ENCODE data around the gene NEU1. TPM values are rescaled to one million over a fixed set of nuclear protein-coding genes. Genes with fewer than 3 reads are reported as not detected.

The NEU1 gene
- total and polyA plus RNA-seq, 2 of the 8 experiments (the other 6 are each of a cell fraction or from before 2014, with no cell fraction given): 41.2 to 72.1 TPM

DNA sequence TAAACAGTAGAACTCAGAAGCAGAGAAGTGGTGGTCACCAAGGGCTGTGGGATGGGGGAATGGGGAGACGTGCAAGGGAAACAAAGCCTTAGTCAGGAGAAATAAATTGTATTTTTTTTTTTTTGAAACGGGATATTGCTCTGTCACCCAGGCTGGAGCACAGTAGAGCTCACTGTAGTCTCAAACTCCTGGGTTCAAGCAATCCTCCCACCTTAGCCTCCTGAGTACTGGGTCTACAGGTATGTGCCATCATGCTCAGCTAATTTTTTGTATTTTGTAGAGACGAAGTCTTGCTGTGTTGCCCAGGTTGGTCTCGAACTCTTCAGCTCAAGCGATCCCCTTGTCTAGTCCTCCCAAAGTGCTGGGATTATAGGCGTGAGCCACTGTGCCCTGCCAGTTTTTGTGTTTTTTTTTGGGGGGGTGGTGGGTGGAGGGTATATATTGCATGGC, 31.7 kb downstream of the NEU1 start:
- H3K27me3 ChIP-seq (replicated peaks in 1 of 4; ENCODE audit: control insufficient read depth in 3 of 4, extremely low read depth in 1 of 4, insufficient read depth in 3 of 4, low read length in 3 of 4): no peaks in the 10 kb centered on the region
- H3K4me1 ChIP-seq (replicated peaks in 1 of 4; ENCODE audit: control insufficient read depth in 3 of 4, insufficient read depth in 4 of 4, low read length in 3 of 4): peaks cover 4 to 7% (median 4%) of the 10 kb centered on the region in 4 experiments; a peak in 6 of 7 replicates
- peak overlapping the region; percentile 60 to 91 (median 80) for H3K4me3 ChIP-seq (ENCODE audit: extremely low read depth in 1 of 4, insufficient read depth in 2 of 4, low read depth in 3 of 4, low read length in 4 of 4)
- no peak overlapping the region for H4K5ac ChIP-seq (ENCODE audit: insufficient read length, low read depth, low read length)
- H2BK120ac ChIP-seq (replicated peaks; ENCODE audit: low read depth, low read length): no peak overlapping the region
- peak overlapping the region; percentile 81 to 89 for H3K4me2 ChIP-seq (ENCODE audit: insufficient read depth in 1 of 2, low read depth in 2 of 2, low read length in 2 of 2)
- no peak overlapping the region for H3K23ac ChIP-seq (ENCODE audit: insufficient read length)
- 78% methylated on average over 6 of the region's 6 CpGs; no CpG with 5 or more reads in 1 of the 2 experiments for WGBS, 2 experiments (ENCODE audit: extremely low coverage in 1 of 2, insufficient coverage in 1 of 2, insufficient read length in 1 of 2, insufficient replicate concordance in 2 of 2, low coverage in 1 of 2, low lambda C conversion rate in 2 of 2, missing lambda C conversion rate in 1 of 2)
- peak overlapping the region in 1 of 4 experiments; percentile 69; a peak in 2 of 7 replicates for H3K9ac ChIP-seq (replicated peaks in 1 of 4; ENCODE audit: extremely low read depth in 1 of 4, low read depth in 3 of 4, low read length in 3 of 4)
- H2AK5ac ChIP-seq (ENCODE audit: low read depth, low read length): no peak overlapping the region
- H3K56ac ChIP-seq (replicated peaks; ENCODE audit: insufficient read length, low read depth, low read length): no peak overlapping the region
- H3K9me3 ChIP-seq (ENCODE audit: insufficient read depth in 2 of 2, low read depth in 1 of 2, low read length in 1 of 2): no peaks in the 10 kb centered on the region
- H2BK15ac ChIP-seq (ENCODE audit: low read length): no peak overlapping the region
- peaks cover 2% of the 10 kb centered on the region; the same call in 1 of the 2 replicates for H3K79me1 ChIP-seq (ENCODE audit: low read depth, low read length)
- FAIRE-seq (no peak), DNase-seq (ENCODE audit: low read depth in 1 of 2, low spot score in 2 of 2) (no peak)
- no peak overlapping the region for H2BK5ac ChIP-seq (ENCODE audit: low read depth, low read length)
- no peak overlapping the region for H4K8ac ChIP-seq (ENCODE audit: extremely low read depth, insufficient read depth, low read length)
- no peak overlapping the region for H2AFZ ChIP-seq (ENCODE audit: low read length)
- no peak overlapping the region for H2BK20ac ChIP-seq (ENCODE audit: low read length)
- H2BK12ac ChIP-seq (ENCODE audit: low read depth, low read length): no peak overlapping the region
- no peak overlapping the region for H3K4ac ChIP-seq (replicated peaks; ENCODE audit: insufficient read length, low read depth, low read length)
- ChIA-PET POLR2A (ENCODE audit: partially characterized antibody) (interaction anchor here (0.8 to 11.4 kb wide), 16 partner anchors 8 to 179 kb away, joined by 3 to 189 read pairs (median 4); partner anchors contain the start of genes BAG6, LSM2, LY6G5C and MPIG6B), CTCF (ENCODE audit: partially characterized antibody) (interaction anchor here (0.8 to 3.5 kb wide), 31 partner anchors 10 to 152 kb away, joined by 3 to 27 read pairs (median 6); partner anchors contain the start of genes LSM2, LY6G5C and MPIG6B)
- H3K27ac ChIP-seq (ENCODE audit: low read depth, low read length): no peak overlapping the region
- H4K20me1 ChIP-seq (replicated peaks in 1 of 2; ENCODE audit: control insufficient read depth in 1 of 2, insufficient read depth in 2 of 2, low read length in 2 of 2): peaks cover 0 to 3% of the 10 kb centered on the region in 2 experiments
- no peak overlapping the region for H3K18ac ChIP-seq (ENCODE audit: extremely low read depth, low read length)
- H3K14ac ChIP-seq (ENCODE audit: insufficient read length): no peak overlapping the region
- no peak overlapping the region for H4K91ac ChIP-seq (replicated peaks; ENCODE audit: insufficient read length, low read length)
- H3K36me3 ChIP-seq (ENCODE audit: control insufficient read depth in 2 of 4, insufficient read depth in 4 of 4, low read length in 3 of 4): peaks cover 0 to 6% (median under 1%) of the 10 kb centered on the region in 4 experiments; a peak in 2 of 8 replicates
- H3K23me2 ChIP-seq (ENCODE audit: low read depth, low read length): peaks cover 16% of the 10 kb centered on the region
- peaks cover 6 to 35% of the 10 kb centered on the region in 2 experiments for H3K79me2 ChIP-seq (ENCODE audit: control insufficient read depth in 1 of 2, insufficient read depth in 2 of 2, low read length in 2 of 2)
- TF ChIP-seq SP1 (IDR thresholded peaks at IDR 0.05; ENCODE audit: low read depth, low read length): no peak
- TF ChIP-seq, protein P1, sequence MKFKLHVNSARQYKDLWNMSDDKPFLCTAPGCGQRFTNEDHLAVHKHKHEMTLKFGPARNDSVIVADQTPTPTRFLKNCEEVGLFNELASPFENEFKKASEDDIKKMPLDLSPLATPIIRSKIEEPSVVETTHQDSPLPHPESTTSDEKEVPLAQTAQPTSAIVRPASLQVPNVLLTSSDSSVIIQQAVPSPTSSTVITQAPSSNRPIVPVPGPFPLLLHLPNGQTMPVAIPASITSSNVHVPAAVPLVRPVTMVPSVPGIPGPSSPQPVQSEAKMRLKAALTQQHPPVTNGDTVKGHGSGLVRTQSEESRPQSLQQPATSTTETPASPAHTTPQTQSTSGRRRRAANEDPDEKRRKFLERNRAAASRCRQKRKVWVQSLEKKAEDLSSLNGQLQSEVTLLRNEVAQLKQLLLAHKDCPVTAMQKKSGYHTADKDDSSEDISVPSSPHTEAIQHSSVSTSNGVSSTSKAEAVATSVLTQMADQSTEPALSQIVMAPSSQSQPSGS (IDR thresholded peaks at IDR 0.05; ENCODE audit: low read length): no peak
- TF ChIP-seq RBBP5 (IDR thresholded peaks at IDR 0.05; ENCODE audit: borderline replicate concordance, low read depth, low read length): no peak
- no peak for TF ChIP-seq HDAC2 (IDR thresholded peaks at IDR 0.05; ENCODE audit: borderline replicate concordance in 1 of 2, low read depth in 2 of 2, low read length in 2 of 2)
- TF ChIP-seq SRF (IDR thresholded peaks at IDR 0.05; ENCODE audit: low read depth, low read length): no peak
- no peak for TF ChIP-seq EP300 (IDR thresholded peaks at IDR 0.05; ENCODE audit: borderline replicate concordance in 1 of 2, low read depth in 2 of 2, low read length in 2 of 2)
- TF ChIP-seq BACH1 (IDR thresholded peaks at IDR 0.05; ENCODE audit: low read length): no peak
- no peak for TF ChIP-seq ASH2L (IDR thresholded peaks at IDR 0.05; ENCODE audit: low read length)
- no peak for TF ChIP-seq RFX5 (IDR thresholded peaks at IDR 0.05; ENCODE audit: borderline replicate concordance, low read depth, low read length)
- no peak for TF ChIP-seq YY1 (IDR thresholded peaks at IDR 0.05; ENCODE audit: low read depth, low read length)
- TF ChIP-seq RNF2 (IDR thresholded peaks at IDR 0.05; ENCODE audit: borderline replicate concordance, low read depth, low read length, missing control alignments, poor library complexity, severe bottlenecking): no peak
